ENCODE data around the gene GABRB1.

DNA sequence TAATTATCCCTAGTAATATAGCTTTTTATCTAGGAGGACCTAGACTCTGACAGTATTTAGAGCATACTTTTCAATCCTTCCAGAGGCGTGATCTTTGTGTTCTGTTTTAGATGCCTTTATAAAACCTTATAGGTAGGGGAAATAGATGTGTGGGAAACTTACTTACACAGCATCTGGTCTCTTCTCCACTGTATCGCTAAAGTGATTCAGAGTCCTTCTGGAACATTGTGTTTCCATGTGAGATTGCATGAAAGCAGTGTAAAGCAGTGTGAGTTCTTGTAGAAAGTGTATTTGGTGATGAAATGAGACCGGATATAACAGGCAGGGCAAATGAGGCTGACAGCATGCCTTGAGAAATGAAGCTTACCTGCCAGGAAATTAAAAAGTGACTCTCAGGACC, 9.5 kb downstream of the GABRB1 start:
- TF ChIP-seq, protein P1, sequence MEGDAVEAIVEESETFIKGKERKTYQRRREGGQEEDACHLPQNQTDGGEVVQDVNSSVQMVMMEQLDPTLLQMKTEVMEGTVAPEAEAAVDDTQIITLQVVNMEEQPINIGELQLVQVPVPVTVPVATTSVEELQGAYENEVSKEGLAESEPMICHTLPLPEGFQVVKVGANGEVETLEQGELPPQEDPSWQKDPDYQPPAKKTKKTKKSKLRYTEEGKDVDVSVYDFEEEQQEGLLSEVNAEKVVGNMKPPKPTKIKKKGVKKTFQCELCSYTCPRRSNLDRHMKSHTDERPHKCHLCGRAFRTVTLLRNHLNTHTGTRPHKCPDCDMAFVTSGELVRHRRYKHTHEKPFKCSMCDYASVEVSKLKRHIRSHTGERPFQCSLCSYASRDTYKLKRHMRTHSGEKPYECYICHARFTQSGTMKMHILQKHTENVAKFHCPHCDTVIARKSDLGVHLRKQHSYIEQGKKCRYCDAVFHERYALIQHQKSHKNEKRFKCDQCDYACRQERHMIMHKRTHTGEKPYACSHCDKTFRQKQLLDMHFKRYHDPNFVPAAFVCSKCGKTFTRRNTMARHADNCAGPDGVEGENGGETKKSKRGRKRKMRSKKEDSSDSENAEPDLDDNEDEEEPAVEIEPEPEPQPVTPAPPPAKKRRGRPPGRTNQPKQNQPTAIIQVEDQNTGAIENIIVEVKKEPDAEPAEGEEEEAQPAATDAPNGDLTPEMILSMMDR (conservative IDR thresholded peaks at IDR 0.05 in 1 of 2, IDR thresholded peaks at IDR 0.05 in 1 of 2; ENCODE audit: low read depth in 1 of 2, low read length in 2 of 2), result no peak
- no peak for TF ChIP-seq EZH2 (IDR thresholded peaks at IDR 0.05; ENCODE audit: low read length, missing control alignments)

Data from fibroblast of lung (primary cell).